Testis (tissue), 2 donors: Measurements from ENCODE around the gene FBXL7.

ENCODE experiments used
- CTCF ChIP-seq, 3 experiments: fragments of 450-650 bp in 2 of 3; fragments of 200-600 bp in 1 of 3; sonication (generic) in 1 of 3; IDR thresholded peaks; one replicate each; pipeline ENCODE4 v1.5.1; 2016 to 2019; ENCODE audit warnings: antibody characterized with exemption in 3 of 3, mild to moderate bottlenecking in 2 of 3, moderate library complexity in 1 of 3
- POLR2A ChIP-seq: fragments of 450-650 bp; IDR thresholded peaks from one replicate; pipeline ENCODE4 v1.6.1; 2017; ENCODE audit warnings: antibody characterized with exemption, mild to moderate bottlenecking, moderate library complexity

- no peak for TF ChIP-seq CTCF (IDR thresholded peaks at IDR 0.05)
- no peak for TF ChIP-seq POLR2A
These were observed 20.9 kb downstream of the FBXL7 start for GRCh38 chr5:15520856-15521255.
